ENCODE results near the gene SPTB.

The SPTB gene

DNA sequence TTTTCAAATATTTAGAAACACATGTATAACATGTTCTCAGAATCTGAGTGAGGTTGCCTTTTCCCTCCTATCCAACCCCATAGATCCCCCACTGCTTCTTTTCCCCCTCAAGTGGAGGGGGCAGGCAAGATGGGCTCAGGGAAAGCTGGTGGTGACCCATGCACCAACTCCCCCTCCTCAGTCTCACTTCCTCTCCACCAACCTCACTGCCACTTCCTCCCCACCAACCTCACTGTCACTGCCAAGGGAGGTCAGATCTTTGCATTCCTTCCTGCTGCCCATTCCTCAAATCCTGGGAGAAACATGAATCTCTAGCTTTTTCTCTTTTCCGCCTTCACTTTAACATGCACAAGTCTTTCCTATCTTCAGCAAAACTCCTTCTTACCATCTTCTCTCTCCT is 48.7 kb downstream of the SPTB start:
- no peak for TF ChIP-seq CTCF (IDR thresholded peaks at IDR 0.05)
- no peak for TF ChIP-seq ZFX (IDR thresholded peaks at IDR 0.05; ENCODE audit: borderline replicate concordance)

DNA sequence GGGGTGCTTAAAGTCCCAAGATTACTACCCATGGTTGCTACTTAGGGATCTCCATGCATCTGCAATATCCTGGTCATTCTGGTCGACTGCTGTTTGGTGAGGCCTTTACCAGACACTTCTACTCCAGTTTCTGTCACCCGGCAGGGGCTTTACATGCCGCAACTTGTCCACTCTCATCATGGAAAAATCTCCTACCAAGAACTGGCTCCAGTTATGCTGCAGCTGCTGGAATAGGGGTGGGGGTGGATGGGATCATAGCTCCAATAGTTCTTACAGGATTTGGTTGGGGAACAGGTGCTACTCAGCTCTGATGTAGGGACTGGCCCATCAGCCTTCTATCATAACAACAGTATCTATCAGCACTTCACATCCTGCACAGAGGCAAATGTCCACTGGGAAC is 51.6 kb downstream of the SPTB start:
- TF ChIP-seq CTCF (IDR thresholded peaks at IDR 0.05) = no peak
- no peak for TF ChIP-seq ZFX (IDR thresholded peaks at IDR 0.05; ENCODE audit: borderline replicate concordance)

More for the DNA sequence above, 48.7 kb downstream of the SPTB start:
- no peak overlapping the region for H3K27ac ChIP-seq

GRCh38 chr14:64826845-64827244 is 52.9 kb downstream of the SPTB start:
- H3K27ac ChIP-seq = no peak overlapping the region
- TF ChIP-seq ZFX (IDR thresholded peaks at IDR 0.05; ENCODE audit: borderline replicate concordance) (no peak), CTCF (IDR thresholded peaks at IDR 0.05) (no peak)

More for the DNA sequence above, 51.6 kb downstream of the SPTB start:
- H3K27ac ChIP-seq = no peak overlapping the region

DNA sequence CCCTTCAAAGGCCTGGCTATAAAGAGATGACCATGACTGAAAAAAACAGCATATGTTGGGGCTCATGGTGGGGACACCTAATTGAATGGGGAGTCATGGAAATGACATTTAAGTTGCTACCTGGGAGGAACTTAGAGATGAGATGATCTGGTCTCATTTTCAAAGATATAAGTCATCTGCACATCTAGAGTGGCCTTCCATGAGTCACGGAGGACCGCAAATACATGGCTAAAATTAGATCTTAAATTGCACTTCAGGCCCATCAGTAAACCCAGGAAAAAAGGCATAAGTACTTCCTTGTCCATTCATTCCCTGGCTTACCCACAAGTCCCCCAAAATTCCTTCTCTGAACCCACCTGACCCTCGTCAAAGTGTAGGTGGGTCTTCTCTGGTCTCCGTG is 53.4 kb downstream of the SPTB start:
- TF ChIP-seq CTCF (IDR thresholded peaks at IDR 0.05) = no peak
- TF ChIP-seq ZFX (IDR thresholded peaks at IDR 0.05; ENCODE audit: borderline replicate concordance) = no peak
- H3K27ac ChIP-seq = no peak overlapping the region

DNA sequence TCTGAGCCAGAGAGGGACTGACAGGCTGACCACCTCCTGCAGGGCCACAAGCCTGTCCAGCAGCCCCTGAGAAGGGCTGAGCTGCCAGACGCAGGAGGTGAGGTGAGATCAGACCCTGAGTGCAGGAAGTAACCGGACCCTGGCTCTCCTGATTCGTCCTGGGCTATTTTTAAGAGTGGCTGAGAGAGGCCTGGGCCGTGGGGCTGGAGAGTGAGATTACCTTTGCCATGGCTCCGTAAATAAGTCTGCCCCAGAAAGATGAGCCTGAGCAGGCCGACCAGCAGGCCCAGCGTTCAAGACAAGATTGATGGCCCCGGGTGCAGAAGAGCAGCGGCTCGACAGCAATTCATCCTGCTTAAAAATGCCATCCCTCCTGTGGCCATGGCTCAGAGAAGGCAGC is 54.2 kb downstream of the SPTB start:
- H3K27ac ChIP-seq = no peak overlapping the region
- no peak for TF ChIP-seq ZFX (IDR thresholded peaks at IDR 0.05; ENCODE audit: borderline replicate concordance)
- no peak for TF ChIP-seq CTCF (IDR thresholded peaks at IDR 0.05)

DNA sequence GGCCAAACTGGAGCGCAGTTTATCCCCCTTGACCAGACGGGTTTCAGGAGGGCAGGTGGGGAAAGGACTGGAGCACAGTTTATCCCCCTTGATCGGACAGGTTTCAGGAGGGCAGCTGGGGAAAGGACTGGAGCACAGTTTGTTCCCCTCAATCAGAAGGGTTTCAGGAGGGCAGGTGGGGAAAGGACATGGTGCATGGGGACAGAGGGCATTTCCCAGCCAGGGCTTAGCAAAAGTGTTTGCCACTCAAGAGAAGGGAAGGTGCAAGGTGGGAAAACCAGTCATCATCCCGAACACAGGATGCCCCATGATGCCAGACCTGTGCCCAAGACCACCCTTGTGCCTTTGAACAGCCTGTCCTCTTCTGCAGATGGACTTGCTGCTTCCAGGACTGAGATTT is 54.7 kb downstream of the SPTB start:
- no peak overlapping the region for H3K27ac ChIP-seq
- TF ChIP-seq ZFX (IDR thresholded peaks at IDR 0.05; ENCODE audit: borderline replicate concordance) (no peak), CTCF (IDR thresholded peaks at IDR 0.05) (no peak)

DNA sequence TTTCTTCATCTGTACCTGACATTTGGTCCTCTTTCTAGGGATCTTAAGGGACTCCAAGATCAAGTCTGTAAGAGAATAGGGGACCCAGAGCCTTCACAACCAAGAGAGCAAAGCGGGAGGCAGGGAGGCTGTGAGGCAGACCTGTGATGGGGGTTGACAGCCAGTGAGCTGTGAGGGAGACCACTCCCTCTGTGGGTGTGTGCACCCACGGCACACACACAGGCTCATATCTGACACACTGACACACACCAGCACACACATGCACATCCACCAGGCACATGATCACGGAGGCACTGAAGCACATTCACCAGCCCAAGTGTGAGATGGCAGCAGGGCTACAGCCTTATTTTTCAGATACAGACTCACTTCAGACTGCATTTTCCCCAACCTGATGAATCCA is 55.2 kb downstream of the SPTB start:
- no peak for TF ChIP-seq ZFX (IDR thresholded peaks at IDR 0.05; ENCODE audit: borderline replicate concordance)
- TF ChIP-seq CTCF (IDR thresholded peaks at IDR 0.05) = no peak
- H3K27ac ChIP-seq = no peak overlapping the region
